Liver (tissue), 9 donors: Measurements from ENCODE around the gene ASCL5. TPM values are rescaled to one million over a fixed set of nuclear protein-coding genes. Genes with fewer than 3 reads are reported as not detected.

Experiments used
- DNase-seq: peaks from one replicate; pipeline ENCODE4 v3.0.0-alpha.2; 2017; ENCODE audit warnings: low spot score
- H3K27ac ChIP-seq, 2 donors: one replicate each; pipeline ENCODE4 v1.7.0; 2013; ENCODE audit warnings: inconsistent platforms in 2 of 2, low read length in 2 of 2, control low read depth in 1 of 2, low read depth in 1 of 2, mild to moderate bottlenecking in 1 of 2
- H3K27me3 ChIP-seq, 4 donors: one replicate each; pipeline versions ENCODE4 v1.6.1 to v1.7.0; 2013; ENCODE audit warnings: low read length in 3 of 4, inconsistent platforms in 1 of 4, mild to moderate bottlenecking in 1 of 4, moderate library complexity in 1 of 4; ENCODE audit not compliant: control insufficient read depth in 4 of 4, insufficient read depth in 4 of 4
- H3K36me3 ChIP-seq, 4 donors: one replicate each; pipeline versions ENCODE4 v1.6.1 to v1.7.0; 2013; ENCODE audit warnings: low read length in 3 of 4, mild to moderate bottlenecking in 3 of 4, low read depth in 1 of 4, moderate library complexity in 1 of 4; ENCODE audit not compliant: control insufficient read depth in 4 of 4, insufficient read depth in 3 of 4
- H3K4me1 ChIP-seq, 4 donors: one replicate each; pipeline versions ENCODE4 v1.6.1 to v1.7.0; 2013; ENCODE audit warnings: low read length in 3 of 4, mild to moderate bottlenecking in 3 of 4, moderate library complexity in 1 of 4; ENCODE audit not compliant: control insufficient read depth in 4 of 4, insufficient read depth in 4 of 4
- H3K4me3 ChIP-seq, 3 donors: one replicate each; pipeline versions ENCODE4 v1.6.1 to v1.7.0; 2013; ENCODE audit warnings: low read length in 3 of 3, control low read depth in 1 of 3, low read depth in 1 of 3, mild to moderate bottlenecking in 1 of 3
- H3K9ac ChIP-seq, 2 donors: one replicate each; pipeline ENCODE4 v1.7.0; 2013; ENCODE audit warnings: low read length in 2 of 2, mild to moderate bottlenecking in 2 of 2, moderate library complexity in 2 of 2, control low read depth in 1 of 2, low read depth in 1 of 2
- H3K9me3 ChIP-seq, 4 donors: one replicate each; pipeline versions ENCODE4 v1.6.1 to v1.7.0; 2013; ENCODE audit warnings: low read length in 3 of 4; ENCODE audit not compliant: control insufficient read depth in 4 of 4
- EGR1 ChIP-seq, 2 donors: IDR thresholded peaks; 2 replicates each; pipeline ENCODE4 v1.6.1; 2016 to 2018; ENCODE audit warnings: antibody characterized with exemption in 2 of 2, low read depth in 2 of 2
- FOXA2 ChIP-seq: IDR thresholded peaks from 2 replicates; pipeline ENCODE4 v1.6.1; 2016; ENCODE audit warnings: antibody characterized with exemption
- GABPA ChIP-seq, 2 donors: IDR thresholded peaks in 1 of 2; conservative IDR thresholded peaks in 1 of 2; 2 replicates each; pipeline ENCODE4 v1.6.1; 2016; ENCODE audit warnings: antibody characterized with exemption in 2 of 2, mild to moderate bottlenecking in 1 of 2, moderate library complexity in 1 of 2
- HNF4A ChIP-seq, 2 donors: conservative IDR thresholded peaks; 2 replicates each; pipeline ENCODE4 v1.6.1; 2016; ENCODE audit warnings: antibody characterized with exemption in 2 of 2, mild to moderate bottlenecking in 2 of 2
- JUND ChIP-seq, 2 donors: IDR thresholded peaks; 2 replicates each; pipeline ENCODE4 v1.6.1; 2016; ENCODE audit warnings: antibody characterized with exemption in 2 of 2
- NR2F2 ChIP-seq: IDR thresholded peaks from 2 replicates; pipeline ENCODE4 v1.6.1; 2016; ENCODE audit warnings: antibody characterized with exemption
- RAD21 ChIP-seq, 2 donors: IDR thresholded peaks; 2 replicates each; pipeline ENCODE4 v1.6.1; 2016; ENCODE audit warnings: antibody characterized with exemption in 2 of 2, mild to moderate bottlenecking in 2 of 2
- REST ChIP-seq: IDR thresholded peaks from 2 replicates; pipeline ENCODE4 v1.6.1; 2016; ENCODE audit warnings: antibody characterized with exemption, mild to moderate bottlenecking
- RXRA ChIP-seq, 2 donors: IDR thresholded peaks; 2 replicates each; pipeline ENCODE4 v1.6.1; 2017 to 2018; ENCODE audit warnings: antibody characterized with exemption in 2 of 2, mild to moderate bottlenecking in 1 of 2
- SP1 ChIP-seq: IDR thresholded peaks from 2 replicates; pipeline ENCODE4 v1.6.1; 2018; ENCODE audit warnings: antibody characterized with exemption, mild to moderate bottlenecking
- TAF1 ChIP-seq: conservative IDR thresholded peaks from 2 replicates; pipeline ENCODE4 v1.6.1; 2016; ENCODE audit warnings: antibody characterized with exemption, mild to moderate bottlenecking
- YY1 ChIP-seq: IDR thresholded peaks from 2 replicates; pipeline ENCODE4 v1.6.1; 2016; ENCODE audit warnings: antibody characterized with exemption, mild to moderate bottlenecking
- WGBS: extraction: QIAGEN DNeasy Blood & Tissue Kit; methylation state at CpG from one replicate; pipeline ENCODE4 v1.1.7; 2013; 5-methylcytosine and 5-hydroxymethylcytosine counted together
- polyA plus RNA-seq, 2 donors: library from polyadenylated mRNA; stranded (reverse) in 1 of 2; unstranded in 1 of 2; fragments of 200-250 nt in 1 of 2; fragments of >200 nt in 1 of 2; fragmentation: Nextera tagmentation in 1 of 2; extraction: Ambion mirVana in 1 of 2; gene quantifications; one replicate each; pipeline versions ENCODE4 v1.2.1 to v1.2.3, GENCODE V29; 2013 to 2015
- total RNA-seq, 2 donors: library from RNA; depleted of rRNA; stranded (reverse); fragments of >200 nt; gene quantifications; one replicate each; pipeline ENCODE4 v1.2.3, GENCODE V29; 2014
- TF ChIP-seq, protein P1 (sequence below): IDR thresholded peaks from 2 replicates; pipeline ENCODE4 v1.6.1; 2016; ENCODE audit warnings: antibody characterized with exemption
- TF ChIP-seq, protein P2 (sequence below): IDR thresholded peaks from 2 replicates; pipeline ENCODE4 v1.6.1; 2016; ENCODE audit warnings: antibody characterized with exemption
- TF ChIP-seq, protein P3 (sequence below): IDR thresholded peaks from 2 replicates; pipeline ENCODE4 v1.6.1; 2016; ENCODE audit warnings: antibody characterized with exemption
- donor health status: healthy.
- donor health status: healthy.
- donor health status: healthy.
- donor health status: healthy.
- donor health status: healthy.

The ASCL5 gene
- total and polyA plus RNA-seq, 4 donors = not detected

- Histone ChIP-seq H3K27me3 (no peaks in the 10 kb centered on the region), H3K9ac (no peak overlapping the region), H3K36me3 (peaks cover 3 to 44% (median 12%) of the 10 kb centered on the region in 4 donors), H3K4me1 (no peaks in the 10 kb centered on the region), H3K4me3 (no peak overlapping the region), H3K27ac (no peak overlapping the region), H3K9me3 (no peaks in the 10 kb centered on the region)
- TF ChIP-seq EGR1 (IDR thresholded peaks at IDR 0.05; ENCODE audit: low read depth in 2 of 2) (no peak), NR2F2 (no peak), RAD21 (IDR thresholded peaks at IDR 0.05) (no peak), HNF4A (conservative IDR thresholded peaks at IDR 0.05) (no peak), GABPA (IDR thresholded peaks at IDR 0.05 in 1 of 2, conservative IDR thresholded peaks at IDR 0.05 in 1 of 2) (no peak), REST (no peak), YY1 (no peak), JUND (IDR thresholded peaks at IDR 0.05) (no peak), SP1 (no peak), TAF1 (no peak), RXRA (IDR thresholded peaks at IDR 0.05) (no peak), FOXA2 (no peak)
- TF ChIP-seq, protein P1, sequence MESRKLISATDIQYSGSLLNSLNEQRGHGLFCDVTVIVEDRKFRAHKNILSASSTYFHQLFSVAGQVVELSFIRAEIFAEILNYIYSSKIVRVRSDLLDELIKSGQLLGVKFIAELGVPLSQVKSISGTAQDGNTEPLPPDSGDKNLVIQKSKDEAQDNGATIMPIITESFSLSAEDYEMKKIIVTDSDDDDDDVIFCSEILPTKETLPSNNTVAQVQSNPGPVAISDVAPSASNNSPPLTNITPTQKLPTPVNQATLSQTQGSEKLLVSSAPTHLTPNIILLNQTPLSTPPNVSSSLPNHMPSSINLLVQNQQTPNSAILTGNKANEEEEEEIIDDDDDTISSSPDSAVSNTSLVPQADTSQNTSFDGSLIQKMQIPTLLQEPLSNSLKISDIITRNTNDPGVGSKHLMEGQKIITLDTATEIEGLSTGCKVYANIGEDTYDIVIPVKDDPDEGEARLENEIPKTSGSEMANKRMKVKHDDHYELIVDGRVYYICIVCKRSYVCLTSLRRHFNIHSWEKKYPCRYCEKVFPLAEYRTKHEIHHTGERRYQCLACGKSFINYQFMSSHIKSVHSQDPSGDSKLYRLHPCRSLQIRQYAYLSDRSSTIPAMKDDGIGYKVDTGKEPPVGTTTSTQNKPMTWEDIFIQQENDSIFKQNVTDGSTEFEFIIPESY = no peak
- TF ChIP-seq, protein P2, sequence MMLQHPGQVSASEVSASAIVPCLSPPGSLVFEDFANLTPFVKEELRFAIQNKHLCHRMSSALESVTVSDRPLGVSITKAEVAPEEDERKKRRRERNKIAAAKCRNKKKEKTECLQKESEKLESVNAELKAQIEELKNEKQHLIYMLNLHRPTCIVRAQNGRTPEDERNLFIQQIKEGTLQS = no peak
- TF ChIP-seq, protein P3, sequence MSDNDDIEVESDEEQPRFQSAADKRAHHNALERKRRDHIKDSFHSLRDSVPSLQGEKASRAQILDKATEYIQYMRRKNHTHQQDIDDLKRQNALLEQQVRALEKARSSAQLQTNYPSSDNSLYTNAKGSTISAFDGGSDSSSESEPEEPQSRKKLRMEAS = no peak
- DNase-seq = no peak
- WGBS = 92% methylated on average over 8 of the region's 8 CpGs
These were observed 9.5 kb upstream of the ASCL5 start for GRCh38 chr1:201136355-201137023.

DNA sequence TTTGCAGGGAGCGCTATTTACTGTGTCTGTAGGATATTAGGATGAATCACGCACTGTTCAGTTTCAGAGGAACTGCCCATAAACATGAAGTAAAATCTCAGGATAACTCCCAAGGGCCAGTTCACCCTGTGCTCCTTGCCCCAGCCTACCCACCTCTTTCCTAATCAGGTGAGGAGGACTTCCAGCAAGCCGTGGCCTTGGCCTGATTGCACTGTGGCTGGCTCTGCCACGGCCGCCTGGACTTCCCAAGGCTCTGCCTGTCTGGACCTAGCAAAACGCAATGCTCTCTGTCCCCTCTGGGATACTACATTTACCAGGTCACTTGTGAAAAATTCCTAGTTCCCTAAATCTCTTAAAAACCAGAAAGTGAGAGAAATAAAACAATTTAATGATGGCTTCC is 7.4 kb upstream of the ASCL5 start:
- H3K27ac ChIP-seq = no peak overlapping the region
- no peaks in the 10 kb centered on the region for H3K27me3 ChIP-seq
- no peak for DNase-seq
- 83% methylated on average over 6 of the region's 6 CpGs for WGBS
- TF ChIP-seq GABPA (IDR thresholded peaks at IDR 0.05 in 1 of 2, conservative IDR thresholded peaks at IDR 0.05 in 1 of 2) (no peak), TAF1 (no peak)
- H3K9me3 ChIP-seq = no peaks in the 10 kb centered on the region
- no peak overlapping the region for H3K4me3 ChIP-seq
- peaks cover 0 to 34% (median 6%) of the 10 kb centered on the region in 4 donors for H3K36me3 ChIP-seq
- H3K9ac ChIP-seq = no peak overlapping the region
- H3K4me1 ChIP-seq = no peaks in the 10 kb centered on the region
